Right hindlimb (tissue), 1 donor: Measurements from ENCODE around the gene ARHGAP40.

Source experiments
- DNase-seq: peaks from one replicate; pipeline ENCODE4 v3.0.0-alpha.2; 2018

The ARHGAP40 gene

GRCh38 chr20:38652995-38653394, 51.4 kb downstream of the ARHGAP40 start:
- no peak for DNase-seq

- no peak for DNase-seq
Measured at GRCh38 chr20:38657390-38657789, 55.8 kb downstream of the ARHGAP40 start.

- DNase-seq = no peak
Measured at GRCh38 chr20:38658879-38659596, 57.4 kb downstream of the ARHGAP40 start.

- no peak for DNase-seq
Measured at GRCh38 chr20:38659597-38659880, 57.9 kb downstream of the ARHGAP40 start.

GRCh38 chr20:38660429-38660828, 58.8 kb downstream of the ARHGAP40 start:
- DNase-seq = no peak

GRCh38 chr20:38663660-38664059, 62.1 kb downstream of the ARHGAP40 start:
- no peak for DNase-seq

- DNase-seq = no peak
Measured at GRCh38 chr20:38664284-38664683, 62.7 kb downstream of the ARHGAP40 start.

- DNase-seq = no peak
Measured at GRCh38 chr20:38665094-38665493, 63.5 kb downstream of the ARHGAP40 start.

GRCh38 chr20:38665506-38666285, 64.1 kb downstream of the ARHGAP40 start:
- DNase-seq = no peak

GRCh38 chr20:38667417-38667956, 65.9 kb downstream of the ARHGAP40 start:
- no peak for DNase-seq

- no peak for DNase-seq
Measured at GRCh38 chr20:38669688-38670087, 68.1 kb downstream of the ARHGAP40 start.

- DNase-seq = no peak
Measured at GRCh38 chr20:38670786-38671185, 69.2 kb downstream of the ARHGAP40 start.

GRCh38 chr20:38671186-38671585, 69.6 kb downstream of the ARHGAP40 start:
- DNase-seq = no peak

- DNase-seq = no peak
Measured at GRCh38 chr20:38671701-38672292, 70.2 kb downstream of the ARHGAP40 start.

- no peak for DNase-seq
Measured at GRCh38 chr20:38672504-38672903, 70.9 kb downstream of the ARHGAP40 start.

GRCh38 chr20:38673261-38673660, 71.7 kb downstream of the ARHGAP40 start:
- no peak for DNase-seq

GRCh38 chr20:38673725-38674091, 72.1 kb downstream of the ARHGAP40 start:
- DNase-seq = no peak

GRCh38 chr20:38674092-38674764, 72.6 kb downstream of the ARHGAP40 start:
- peak; percentile 85 for DNase-seq

- DNase-seq = no peak
Measured at GRCh38 chr20:38674765-38675133, 73.1 kb downstream of the ARHGAP40 start.

GRCh38 chr20:38676576-38676975, 75.0 kb downstream of the ARHGAP40 start:
- no peak for DNase-seq

GRCh38 chr20:38680500-38681306, 79.1 kb downstream of the ARHGAP40 start:
- DNase-seq = peak; percentile 45

- no peak for DNase-seq
Measured at GRCh38 chr20:38685271-38685670, 83.7 kb downstream of the ARHGAP40 start.
